Activated B cell treated with CpG ODN at 0.5 μM for 24 hours (primary cell): Measurements from ENCODE around the gene PSG1. TPM values are rescaled to one million over a fixed set of nuclear protein-coding genes. Genes with fewer than 3 reads are reported as not detected.
"Not testable (repeated sequence)": the region's sequence is repeated elsewhere in the genome, so short reads cannot be mapped to it uniquely, and the experiment has no call there.

Source experiments
- ATAC-seq: fragments of 200-7000 bp; cut with Tn5 transposase; one replicate; pipeline ENCODE4 v1.10.0; 2021; ENCODE audit warnings: low read depth, mild to moderate bottlenecking, moderate library complexity
- CTCF ChIA-PET: fragments of 350-600 bp; sonication (Branson Sonifier 250); formaldehyde crosslinking; loops from one replicate; lab custom pipeline; 2021; ENCODE audit warnings: antibody characterized with exemption; lab: Charles Lee
- POLR2A ChIA-PET: fragments of 350-600 bp; sonication (Branson Sonifier 250); formaldehyde crosslinking; loops from one replicate; lab custom pipeline; 2021; ENCODE audit warnings: antibody characterized with exemption; lab: Charles Lee
- DNase-seq: peaks from one replicate; pipeline ENCODE4 v3.0.0; 2022
- H3K27ac Mint-ChIP-seq: one replicate; pipeline ENCODE4 v1.8.0; 2020; ENCODE audit warnings: mixed read lengths
- H3K27me3 Mint-ChIP-seq: one replicate; pipeline ENCODE4 v1.8.0; 2021; ENCODE audit warnings: mixed read lengths
- H3K36me3 Mint-ChIP-seq: one replicate; pipeline ENCODE4 v1.8.0; 2021; ENCODE audit warnings: low read depth, mixed read lengths
- H3K4me1 Mint-ChIP-seq: one replicate; pipeline ENCODE4 v1.8.0; 2021; ENCODE audit warnings: mixed read lengths
- H3K4me3 Mint-ChIP-seq: one replicate; pipeline ENCODE4 v1.8.0; 2020; ENCODE audit warnings: mild to moderate bottlenecking, mixed read lengths
- H3K9me3 Mint-ChIP-seq: one replicate; pipeline ENCODE4 v1.8.0; 2020; ENCODE audit warnings: mixed read lengths
- CTCF ChIP-seq: fragments of 200-600 bp; IDR thresholded peaks from one replicate; pipeline ENCODE4 v1.8.0; 2022; ENCODE audit warnings: antibody characterized with exemption, mild to moderate bottlenecking
- intact Hi-C: fragments of 100-400 bp; cut with micrococcal nuclease; formaldehyde crosslinking; loops from one replicate; pipeline ENCODE4 v1.15.1; 2024
- total RNA-seq: library from RNA; stranded (reverse); gene quantifications from 2 replicates; pipeline ENCODE4 v1.2.3, GENCODE V29; 2022

The PSG1 gene
- not detected in 2 replicates for total RNA-seq

GRCh38 chr19:42879613-42880012, at the start of gene PSG1:
Gene PSG1, minus strand, starts transcription at chr19:42879713. Its CDS starts 132 bp downstream, at chr19:42879581.
- Mint-ChIP-seq H3K27me3 (peaks cover 14% of the 10 kb centered on the region), H3K9me3 (no peaks in the 10 kb centered on the region), H3K27ac (no peak within 1 kb of the TSS), H3K4me1 (no peaks in the 10 kb centered on the region), H3K36me3 (no peaks in the 10 kb centered on the region), H3K4me3 (no peak within 1 kb of the TSS)
- DNase-seq: no peak
- ChIA-PET CTCF (no interaction called here), POLR2A (no interaction called here)
- ATAC-seq: no peak
- TF ChIP-seq CTCF: no peak
- intact Hi-C loops: no loop called here

- DNase-seq (no peak), ATAC-seq (no peak)
- POLR2A ChIA-PET: no interaction called here
- Mint-ChIP-seq H3K4me1 (no peaks in the 10 kb centered on the region), H3K27me3 (peaks cover 18% of the 10 kb centered on the region), H3K27ac (no peak overlapping the region), H3K9me3 (no peaks in the 10 kb centered on the region), H3K4me3 (no peak overlapping the region), H3K36me3 (no peaks in the 10 kb centered on the region)
- intact Hi-C loops: no loop called here
- CTCF ChIA-PET: no interaction called here
- TF ChIP-seq CTCF: no peak
These were observed 49.4 kb upstream of the PSG1 start for GRCh38 chr19:42928896-42929295.

GRCh38 chr19:42926781-42927180, 47.3 kb upstream of the PSG1 start:
- intact Hi-C loops: no loop called here
- peaks cover 22% of the 10 kb centered on the region for H3K27me3 Mint-ChIP-seq
- H3K27ac Mint-ChIP-seq: no peak overlapping the region
- no peaks in the 10 kb centered on the region for H3K9me3 Mint-ChIP-seq
- H3K4me1 Mint-ChIP-seq: no peaks in the 10 kb centered on the region
- H3K36me3 Mint-ChIP-seq: no peaks in the 10 kb centered on the region
- DNase-seq (no peak), ATAC-seq (no peak)
- ChIA-PET CTCF (no interaction called here), POLR2A (no interaction called here)
- no peak overlapping the region for H3K4me3 Mint-ChIP-seq
- TF ChIP-seq CTCF: no peak

GRCh38 chr19:42923106-42923505, 43.6 kb upstream of the PSG1 start:
- DNase-seq, POLR2A ChIA-PET, H3K4me1 Mint-ChIP-seq, CTCF ChIA-PET, H3K9me3 Mint-ChIP-seq, H3K4me3 Mint-ChIP-seq, H3K27ac Mint-ChIP-seq, ATAC-seq, intact Hi-C loops, H3K36me3 Mint-ChIP-seq: not testable (repeated sequence)
- peaks cover 15% of the 10 kb centered on the region for H3K27me3 Mint-ChIP-seq

GRCh38 chr19:42920971-42921370, 41.5 kb upstream of the PSG1 start:
- ATAC-seq, intact Hi-C loops, H3K9me3 Mint-ChIP-seq, H3K4me3 Mint-ChIP-seq, POLR2A ChIA-PET, DNase-seq, H3K27me3 Mint-ChIP-seq, H3K36me3 Mint-ChIP-seq, H3K4me1 Mint-ChIP-seq, CTCF ChIA-PET, H3K27ac Mint-ChIP-seq: not testable (repeated sequence)

GRCh38 chr19:42919757-42920079, 40.2 kb upstream of the PSG1 start:
- ChIA-PET POLR2A (no interaction called here), CTCF (no interaction called here)
- Mint-ChIP-seq H3K9me3 (no peaks in the 10 kb centered on the region), H3K27ac (no peak overlapping the region), H3K36me3 (no peaks in the 10 kb centered on the region), H3K27me3 (peaks cover 4% of the 10 kb centered on the region), H3K4me3 (no peak overlapping the region), H3K4me1 (no peaks in the 10 kb centered on the region)
- intact Hi-C loops: no loop called here
- TF ChIP-seq CTCF: no peak
- no peak for ATAC-seq
- no peak for DNase-seq

GRCh38 chr19:42919070-42919756, 39.7 kb upstream of the PSG1 start:
- H3K9me3 Mint-ChIP-seq, intact Hi-C loops, H3K27ac Mint-ChIP-seq, H3K4me3 Mint-ChIP-seq, H3K4me1 Mint-ChIP-seq, H3K27me3 Mint-ChIP-seq, POLR2A ChIA-PET, H3K36me3 Mint-ChIP-seq, ATAC-seq, DNase-seq, CTCF ChIA-PET: not testable (repeated sequence)

GRCh38 chr19:42918377-42919069, 39.0 kb upstream of the PSG1 start:
- CTCF ChIA-PET, H3K27ac Mint-ChIP-seq, POLR2A ChIA-PET, H3K9me3 Mint-ChIP-seq, ATAC-seq, DNase-seq, H3K36me3 Mint-ChIP-seq, H3K4me1 Mint-ChIP-seq, H3K27me3 Mint-ChIP-seq, H3K4me3 Mint-ChIP-seq, intact Hi-C loops: not testable (repeated sequence)

- POLR2A ChIA-PET, H3K4me3 Mint-ChIP-seq, H3K27me3 Mint-ChIP-seq, H3K9me3 Mint-ChIP-seq, H3K4me1 Mint-ChIP-seq, DNase-seq, CTCF ChIA-PET, H3K36me3 Mint-ChIP-seq, ATAC-seq, H3K27ac Mint-ChIP-seq, intact Hi-C loops: not testable (repeated sequence)
These were observed 38.1 kb upstream of the PSG1 start, which contains the start of gene PSG6 for GRCh38 chr19:42917634-42918033. Gene PSG6, minus strand, starts transcription at chr19:42917894. Its CDS starts 102 bp downstream, at chr19:42917792.
